Epithelial cell of proximal tubule (primary cell): ENCODE measurements around the gene MTHFD1L. TPM values are rescaled to one million over a fixed set of nuclear protein-coding genes. Genes with fewer than 3 reads are reported as not detected.

ENCODE experiments used
- DNase-seq: peaks from one replicate; pipeline ENCODE4 v3.0.0-alpha.2; 2011; ENCODE audit warnings: low read depth
- H3K4me3 ChIP-seq: 2 replicates; pipeline ENCODE4 v1.5.1; 2011; ENCODE audit warnings: low read depth, mild to moderate bottlenecking, low read length
- CTCF ChIP-seq: conservative IDR thresholded peaks from 2 replicates; pipeline ENCODE4 v1.5.1; 2012; ENCODE audit warnings: low read depth, mild to moderate bottlenecking, low read length
- total RNA-seq: library from RNA; depleted of rRNA; stranded (reverse); fragments of >200 nt; gene quantifications from 2 replicates; pipeline ENCODE4 v1.2.3, GENCODE V29; 2015

MTHFD1L gene
- total RNA-seq, 1 donor from 2014 or later: 39.5 TPM

GRCh38 chr6:151016107-151016506, 150.6 kb downstream of the MTHFD1L start:
- no peak for DNase-seq
- TF ChIP-seq CTCF: no peak
- no peak overlapping the region for H3K4me3 ChIP-seq

GRCh38 chr6:151018046-151018445, 152.5 kb downstream of the MTHFD1L start:
- no peak for DNase-seq
- TF ChIP-seq CTCF: no peak
- H3K4me3 ChIP-seq: no peak overlapping the region

GRCh38 chr6:151018911-151019782, 153.6 kb downstream of the MTHFD1L start:
- no peak for DNase-seq
- no peak overlapping the region for H3K4me3 ChIP-seq
- TF ChIP-seq CTCF: no peak

- H3K4me3 ChIP-seq: no peak overlapping the region
- no peak for DNase-seq
Observed at GRCh38 chr6:151021896-151022295, 156.4 kb downstream of the MTHFD1L start.

GRCh38 chr6:151022492-151022891, 157.0 kb downstream of the MTHFD1L start:
- no peak for DNase-seq
- no peak overlapping the region for H3K4me3 ChIP-seq
- TF ChIP-seq CTCF: no peak

More at GRCh38 chr6:151021896-151022295, 156.4 kb downstream of the MTHFD1L start:
- no peak for TF ChIP-seq CTCF

- no peak overlapping the region for H3K4me3 ChIP-seq
- no peak for DNase-seq
- TF ChIP-seq CTCF: no peak
Observed at GRCh38 chr6:151023342-151023741, 157.8 kb downstream of the MTHFD1L start.

- no peak for DNase-seq
- TF ChIP-seq CTCF: no peak
- H3K4me3 ChIP-seq: no peak overlapping the region
Observed at GRCh38 chr6:151024597-151024996, 159.1 kb downstream of the MTHFD1L start.
